HepG2 (cell line): ENCODE measurements around the gene VPS26B. TPM values are rescaled to one million over a fixed set of nuclear protein-coding genes. Genes with fewer than 3 reads are reported as not detected.
A peak's percentile ranks its signal among the peaks of the same experiment; 100 is the strongest.

Experiments used
- AGO1 ChIP-seq: fragments of 200-400 bp; formaldehyde crosslinking; IDR thresholded peaks from 2 replicates; pipeline ENCODE4 v1.6.1; 2017; ENCODE audit warnings: mild to moderate bottlenecking, low read depth, low read length, moderate library complexity; ENCODE audit not compliant: poor library complexity, severe bottlenecking
- ARID2 ChIP-seq: sonication (generic); formaldehyde crosslinking; IDR thresholded peaks from 2 replicates; pipeline ENCODE4 v1.8.1; 2022; ENCODE audit warnings: mild to moderate bottlenecking, missing genetic modification reagents, borderline replicate concordance
- HDAC1 ChIP-seq: sonication (generic); formaldehyde crosslinking; IDR thresholded peaks from 2 replicates; pipeline ENCODE4 v1.5.1; 2020; ENCODE audit warnings: mild to moderate bottlenecking, missing genetic modification reagents
- MAX ChIP-seq: IDR thresholded peaks from 2 replicates; pipeline ENCODE4 v1.6.1; 2012; ENCODE audit warnings: inconsistent platforms
- MED13 ChIP-seq: sonication (generic); formaldehyde crosslinking; IDR thresholded peaks from 2 replicates; pipeline ENCODE4 v1.5.0; 2020; ENCODE audit warnings: missing genetic modification reagents
- MNT ChIP-seq: fragments of 450-650 bp; IDR thresholded peaks from 2 replicates; pipeline ENCODE4 v1.6.1; 2016
- MTF2 ChIP-seq: sonication (generic); formaldehyde crosslinking; IDR thresholded peaks from 2 replicates; pipeline ENCODE4 v1.5.0; 2020; ENCODE audit warnings: missing genetic modification reagents, borderline replicate concordance
- MXD4 ChIP-seq: IDR thresholded peaks from 2 replicates; pipeline ENCODE4 v1.6.1; 2016; ENCODE audit warnings: mild to moderate bottlenecking, missing biosample characterization, missing genetic modification reagents
- NR2F1 ChIP-seq, 2 experiments: fragments of 450-650 bp in 1 of 2; formaldehyde crosslinking in 1 of 2; IDR thresholded peaks; 2 replicates each; pipeline versions ENCODE4 v1.5.0 to v1.6.1; 2016 to 2020; ENCODE audit warnings: mild to moderate bottlenecking in 1 of 2, missing compliant biosample characterization in 1 of 2, missing genetic modification reagents in 1 of 2, moderate library complexity in 1 of 2
- PATZ1 ChIP-seq: sonication (generic); formaldehyde crosslinking; IDR thresholded peaks from 2 replicates; pipeline ENCODE4 v1.4.0; 2020; ENCODE audit warnings: missing genetic modification reagents
- RBFOX2 ChIP-seq: fragments of 200-400 bp; formaldehyde crosslinking; IDR thresholded peaks from 2 replicates; pipeline ENCODE4 v1.6.1; 2017; ENCODE audit warnings: low read depth, mild to moderate bottlenecking, low read length
- TAF15 ChIP-seq: fragments of 200-400 bp; formaldehyde crosslinking; IDR thresholded peaks from one replicate; pipeline ENCODE4 v1.6.1; 2018; ENCODE audit warnings: mild to moderate bottlenecking, low read depth, low read length; ENCODE audit not compliant: poor library complexity, severe bottlenecking
- TBL1XR1 ChIP-seq: fragments of 150-350 bp; IDR thresholded peaks from 2 replicates; pipeline ENCODE4 v1.6.1; 2014; ENCODE audit warnings: borderline replicate concordance, low read length; ENCODE audit not compliant: partially characterized antibody
- TFAP4 ChIP-seq: sonication (generic); IDR thresholded peaks from 2 replicates; pipeline ENCODE4 v1.6.1; 2016; ENCODE audit warnings: low read depth, borderline replicate concordance
- ZNF138 ChIP-seq: sonication (generic); formaldehyde crosslinking; IDR thresholded peaks from 2 replicates; pipeline ENCODE4 v1.5.0; 2020; ENCODE audit warnings: mild to moderate bottlenecking, low read depth, missing genetic modification reagents
- ZNF160 ChIP-seq: sonication (generic); formaldehyde crosslinking; IDR thresholded peaks from 2 replicates; pipeline ENCODE4 v1.8.0; 2022; ENCODE audit warnings: mild to moderate bottlenecking, inconsistent platforms, missing genetic modification reagents
- ZNF292 ChIP-seq: sonication (generic); formaldehyde crosslinking; IDR thresholded peaks from 2 replicates; pipeline ENCODE4 v1.8.1; 2022; ENCODE audit warnings: mild to moderate bottlenecking, low read depth, missing genetic modification reagents, borderline replicate concordance
- ZNF337 ChIP-seq: sonication (generic); formaldehyde crosslinking; IDR thresholded peaks from 2 replicates; pipeline ENCODE4 v1.5.1; 2020; ENCODE audit warnings: missing genetic modification reagents, low read depth, mild to moderate bottlenecking, borderline replicate concordance
- ZNF430 ChIP-seq: sonication (generic); formaldehyde crosslinking; IDR thresholded peaks from 2 replicates; pipeline ENCODE4 v1.9.0; 2021; ENCODE audit warnings: mild to moderate bottlenecking, missing genetic modification reagents
- ZNF431 ChIP-seq: sonication (generic); formaldehyde crosslinking; IDR thresholded peaks from 2 replicates; pipeline ENCODE4 v1.9.0; 2022; ENCODE audit warnings: missing genetic modification reagents, low read depth, mild to moderate bottlenecking, borderline replicate concordance
- ZNF563 ChIP-seq: sonication (generic); formaldehyde crosslinking; IDR thresholded peaks from 2 replicates; pipeline ENCODE4 v1.8.0; 2022; ENCODE audit warnings: mild to moderate bottlenecking, moderate library complexity, missing genetic modification reagents
- ZNF709 ChIP-seq: sonication (generic); formaldehyde crosslinking; IDR thresholded peaks from 2 replicates; pipeline ENCODE4 v1.5.0; 2020; ENCODE audit warnings: mild to moderate bottlenecking, missing genetic modification reagents
- ZNF737 ChIP-seq: sonication (generic); formaldehyde crosslinking; IDR thresholded peaks from 2 replicates; pipeline ENCODE4 v1.5.0; 2020; ENCODE audit warnings: missing genetic modification reagents, mild to moderate bottlenecking, borderline replicate concordance
- ZNF768 ChIP-seq: sonication (generic); formaldehyde crosslinking; IDR thresholded peaks from 2 replicates; pipeline ENCODE4 v1.4.0; 2020; ENCODE audit warnings: missing genetic modification reagents
- ZNF792 ChIP-seq: IDR thresholded peaks from 2 replicates; pipeline ENCODE4 v1.6.1; 2016
- polyA plus RNA-seq, 8 experiments: library from polyadenylated mRNA; depleted of rRNA in 3 of 8; stranded (reverse) in 7 of 8; unstranded in 1 of 8; fragments of >200 nt; fragmentation: Illumina TruSeq in 4 of 8; extraction: Trizol in 4 of 8; gene quantifications; 2 replicates each; pipeline versions ENCODE4 v1.2.1 to v1.2.3, GENCODE V29; 2011 to 2016; ENCODE audit warnings: low read depth in 4 of 8, missing spikeins in 1 of 8, mixed read lengths in 1 of 8; ENCODE audit not compliant: insufficient read depth in 1 of 8
- total RNA-seq, 5 experiments: library from RNA; depleted of rRNA; stranded (reverse); fragments of >200 nt; fragmentation: Illumina TruSeq; extraction: Trizol; gene quantifications; 2 replicates each; pipeline ENCODE4 v1.2.3, GENCODE V29; 2016; ENCODE audit warnings: low read depth in 1 of 5

Gene VPS26B
- total and polyA plus RNA-seq, 2 of the 13 experiments (the other 11 are each of a cell fraction or from before 2014, with no cell fraction given), result 20.2 to 23.2 TPM

GRCh38 chr11:134224710-134225664 is 516 bp downstream of the VPS26B start (continued):
- TF ChIP-seq ZNF431 (CRISPR knock-in tag), result 0 out of 2 replicates have a peak, but pooled peaks have one; percentile 59
- no peak for TF ChIP-seq MED13 (CRISPR knock-in tag)
- TF ChIP-seq ZNF792 (CRISPR knock-in tag), result no peak
- no peak for TF ChIP-seq ARID2 (CRISPR knock-in tag)
- TF ChIP-seq ZNF292, result peak; percentile 83
- no peak for TF ChIP-seq ZNF337
- no peak for TF ChIP-seq TAF15
- TF ChIP-seq ZNF430 (CRISPR knock-in tag), result peak; percentile 23; the same call in 1 of the 2 replicates
- peak; percentile 41; the same call in 1 of the 2 replicates for TF ChIP-seq ZNF563 (CRISPR knock-in tag)
- TF ChIP-seq ZNF768, result no peak
- no peak for TF ChIP-seq TBL1XR1
- peak; percentile 45; the same call in 1 of the 2 replicates for TF ChIP-seq MAX
- TF ChIP-seq TFAP4, result no peak
- TF ChIP-seq HDAC1, result no peak; the same call in 1 of the 2 replicates
- TF ChIP-seq RBFOX2, result peak; percentile 19
- TF ChIP-seq NR2F1 (CRISPR knock-in tag; IDR thresholded peaks at IDR 0.05), result no peak
- no peak for TF ChIP-seq AGO1
- TF ChIP-seq MXD4, result no peak
- TF ChIP-seq ZNF160 (CRISPR knock-in tag), result 0 out of 2 replicates have a peak, but pooled peaks have one; percentile 30
- TF ChIP-seq MTF2 (CRISPR knock-in tag), result no peak
- peak; percentile 26; the same call in 1 of the 2 replicates for TF ChIP-seq ZNF138 (CRISPR knock-in tag)
- TF ChIP-seq PATZ1, result 0 out of 2 replicates have a peak, but pooled peaks have one; percentile 14
- TF ChIP-seq MNT, result no peak
- TF ChIP-seq ZNF737 (CRISPR knock-in tag), result no peak
- 0 out of 2 replicates have a peak, but pooled peaks have one; percentile 1 for TF ChIP-seq ZNF709 (CRISPR knock-in tag)
